GM10266 (cell line): ENCODE measurements around the gene ANGPTL8.

Experiments used
- DNase-seq: peaks from one replicate; pipeline ENCODE4 v3.0.0; 2012; ENCODE audit errors: extremely low spot score
- CTCF ChIP-seq: IDR thresholded peaks from 2 replicates; pipeline ENCODE4 v1.5.1; 2012; ENCODE audit warnings: mild to moderate bottlenecking, low read depth; ENCODE audit not compliant: control insufficient read depth, insufficient read depth; ENCODE audit errors: missing control alignments

The ANGPTL8 gene

DNA sequence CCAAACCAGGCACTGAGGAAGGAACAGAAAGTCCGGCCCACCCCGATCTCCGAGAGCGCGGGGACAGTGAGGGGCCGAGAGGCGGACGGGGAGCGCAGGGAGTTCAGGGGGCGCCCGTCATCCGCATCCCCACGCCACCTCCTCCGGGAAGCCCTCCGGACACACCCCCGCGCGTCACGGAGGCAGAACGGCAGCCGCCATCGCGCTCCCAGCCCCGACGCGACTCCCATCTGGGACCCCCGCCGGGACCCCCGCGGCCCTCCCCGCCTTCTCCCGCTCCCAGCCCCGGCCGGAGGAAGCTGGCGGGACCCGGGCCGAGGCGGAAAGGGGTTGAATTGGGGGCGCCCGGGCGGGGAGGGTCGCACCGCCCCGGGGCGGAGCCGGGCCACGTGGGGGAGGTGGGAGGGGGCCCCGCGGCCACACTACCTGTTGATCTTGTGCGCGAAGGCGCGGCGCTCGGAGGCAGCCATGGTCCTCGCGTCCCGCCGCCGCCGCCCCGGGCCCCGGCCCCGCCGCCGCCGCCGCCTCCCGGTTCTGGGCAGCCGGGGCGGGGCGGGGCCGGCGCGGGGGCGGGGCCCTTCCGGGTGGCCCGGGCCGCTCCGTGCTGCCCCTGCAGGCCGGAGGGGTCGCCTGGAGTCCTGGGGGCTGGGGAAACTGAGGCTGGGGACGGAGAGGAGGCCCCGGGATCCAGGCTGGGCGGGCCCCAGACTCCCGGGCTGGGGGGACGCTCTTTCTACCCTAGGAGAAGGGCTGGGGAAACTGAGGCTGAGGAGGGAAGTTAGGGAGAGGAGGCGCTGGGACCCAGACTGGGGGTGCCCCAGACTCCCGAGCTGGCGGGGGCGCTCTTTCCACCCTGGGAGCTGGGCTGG, 22.8 kb downstream of the ANGPTL8 start, which contains the start of gene DOCK6:
TSS of gene DOCK6 (minus strand) at position 554 of the 869 bp plus-strand sequence. CDS start at position 470, 84 bp downstream.
- peak; percentile 55 for TF ChIP-seq CTCF
- peak; percentile 86 for DNase-seq

GRCh38 chr19:11263726-11264125, 24.3 kb downstream of the ANGPTL8 start:
- no peak for TF ChIP-seq CTCF
- no peak for DNase-seq

- no peak for DNase-seq
- no peak for TF ChIP-seq CTCF
These were observed 25.2 kb downstream of the ANGPTL8 start for GRCh38 chr19:11264452-11265176.

DNA sequence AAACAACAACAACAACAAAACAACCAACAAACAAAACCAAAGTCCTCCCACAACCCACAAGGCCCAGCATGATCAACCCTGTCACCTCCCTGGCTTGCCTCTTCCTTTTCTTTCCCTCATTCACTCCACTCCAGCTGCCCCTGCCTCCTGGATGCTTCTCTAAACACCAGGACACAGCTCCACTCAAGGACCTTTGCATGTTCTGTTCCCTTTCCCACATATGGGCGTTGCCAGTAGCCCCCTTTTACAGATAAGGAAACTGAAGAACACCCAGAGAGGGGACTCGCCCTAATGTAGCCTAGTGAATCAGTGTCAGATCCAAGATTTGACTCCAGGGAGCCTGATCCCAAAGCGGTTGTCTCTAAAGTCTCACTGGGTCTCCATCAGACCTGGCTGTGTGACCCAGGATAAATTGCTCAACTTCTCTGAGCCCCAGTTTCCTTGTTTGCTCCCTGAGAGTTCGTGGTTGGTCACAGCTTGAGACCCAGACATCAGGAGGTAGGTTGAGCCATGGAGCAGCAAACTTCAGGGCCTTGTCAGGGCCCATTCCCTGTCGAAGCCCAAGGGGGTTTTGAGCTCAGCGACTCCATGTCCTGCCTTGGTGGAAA, 25.9 kb downstream of the ANGPTL8 start:
- TF ChIP-seq CTCF, result no peak
- DNase-seq, result no peak

- TF ChIP-seq CTCF, result no peak
- no peak for DNase-seq
These were observed 26.4 kb downstream of the ANGPTL8 start for GRCh38 chr19:11265785-11266236.

DNA sequence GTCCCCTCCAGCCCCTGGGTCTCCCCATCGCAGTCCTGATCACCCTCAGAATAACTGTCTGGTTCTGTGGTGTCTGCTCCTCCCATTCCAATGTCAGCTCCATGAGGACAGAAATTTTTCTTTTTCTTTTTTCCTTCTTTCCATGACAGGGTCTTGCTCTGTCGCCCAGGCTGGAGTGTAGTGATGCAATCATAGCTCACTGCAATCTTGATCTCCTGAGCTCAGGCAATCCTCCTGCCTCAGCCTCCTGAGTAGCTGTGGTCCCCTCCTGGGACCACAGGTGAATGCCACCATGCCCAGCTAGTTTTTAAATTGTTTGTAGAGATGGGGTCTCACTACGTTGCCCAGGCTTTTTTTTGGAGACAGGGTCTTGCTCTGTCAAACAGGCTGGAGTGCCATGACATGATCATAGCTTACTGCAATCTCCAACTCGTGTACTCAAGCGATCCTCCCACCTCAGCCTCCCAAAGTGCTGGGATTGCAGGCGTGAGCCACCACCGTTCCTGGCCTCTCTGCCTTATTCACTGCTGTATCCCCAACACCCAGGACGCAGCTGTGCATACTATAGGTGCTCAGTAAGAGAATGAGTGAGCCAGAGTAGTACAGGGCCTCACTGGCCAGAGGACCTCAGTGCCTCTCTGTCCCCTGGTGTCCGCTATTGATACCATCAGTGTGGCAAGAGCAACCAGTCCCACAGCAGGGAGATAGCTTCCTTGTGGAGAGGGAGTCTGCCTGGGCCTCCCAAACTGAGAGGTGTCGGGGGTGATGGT, 28.1 kb downstream of the ANGPTL8 start:
- TF ChIP-seq CTCF, result no peak
- no peak for DNase-seq
